Erythroblast (primary cell): ENCODE data around the gene SLC26A8.
A peak's percentile ranks its signal among the peaks of the same experiment; 100 is the strongest.
"Not testable (repeated sequence)": the region's sequence is repeated elsewhere in the genome, so short reads cannot be mapped to it uniquely, and the experiment has no call there.

Experiments used
- DNase-seq, 2 experiments: peaks; one replicate each; lab custom pipeline; 2025; lab: John Stamatoyannopoulos, UW
- GATA1 ChIP-seq: IDR thresholded peaks from 2 replicates; pipeline ENCODE4 v1.6.1; 2011; ENCODE audit warnings: low read depth, mild to moderate bottlenecking, control low read depth, low read length, moderate library complexity
- POLR2A ChIP-seq: IDR thresholded peaks from 2 replicates; pipeline ENCODE4 v1.6.1; 2011; ENCODE audit warnings: mild to moderate bottlenecking, low read length

SLC26A8 gene

GRCh38 chr6:35936681-35937359 lies 87.6 kb downstream of the SLC26A8 start:
- TF ChIP-seq GATA1, result no peak
- TF ChIP-seq POLR2A, result no peak
- peak in 1 of 2 experiments; percentile 35 for DNase-seq

GRCh38 chr6:35935469-35935868 lies 89.0 kb downstream of the SLC26A8 start:
- TF ChIP-seq GATA1 (no peak), POLR2A (no peak)
- DNase-seq, result no peak

GRCh38 chr6:35933844-35934243 lies 90.6 kb downstream of the SLC26A8 start:
- no peak for TF ChIP-seq POLR2A
- TF ChIP-seq GATA1, result no peak
- no peak for DNase-seq

- DNase-seq, result not testable (repeated sequence)
Measured at GRCh38 chr6:35931873-35932272, 92.6 kb downstream of the SLC26A8 start.

- no peak for DNase-seq
- TF ChIP-seq POLR2A, result no peak
- no peak for TF ChIP-seq GATA1
Measured at GRCh38 chr6:35931120-35931561, 93.3 kb downstream of the SLC26A8 start.

- TF ChIP-seq GATA1 (no peak), POLR2A (no peak)
- no peak for DNase-seq
Measured at GRCh38 chr6:35929601-35930000, 94.8 kb downstream of the SLC26A8 start.

GRCh38 chr6:35926509-35927215 lies 97.8 kb downstream of the SLC26A8 start:
- TF ChIP-seq POLR2A (no peak), GATA1 (no peak)
- DNase-seq, result no peak

GRCh38 chr6:35925961-35926360 lies 98.5 kb downstream of the SLC26A8 start:
- no peak for DNase-seq
- TF ChIP-seq POLR2A, result no peak
- no peak for TF ChIP-seq GATA1

GRCh38 chr6:35924146-35924545 lies 100.3 kb downstream of the SLC26A8 start:
- TF ChIP-seq GATA1 (no peak), POLR2A (no peak)
- DNase-seq, result no peak

GRCh38 chr6:35922139-35922554 lies 102.3 kb downstream of the SLC26A8 start:
- no peak for DNase-seq
- TF ChIP-seq POLR2A (no peak), GATA1 (no peak)

- DNase-seq, result peak; percentile 91 to 95
- TF ChIP-seq GATA1 (no peak), POLR2A (peak; percentile 73)
Measured at GRCh38 chr6:35920793-35921732, 103.4 kb downstream of the SLC26A8 start, which contains the start of gene SRPK1. Gene SRPK1 (minus strand): TSS chr6:35921098. CDS start chr6:35921056, 42 bp downstream.

- peak; percentile 72 for DNase-seq
- TF ChIP-seq POLR2A (no peak), GATA1 (no peak)
Measured at GRCh38 chr6:35919827-35920751, 104.4 kb downstream of the SLC26A8 start.
